BLaER1 (cell line): Measurements from ENCODE around the gene ALPK3.
"Not testable (repeated sequence)": the region's sequence is repeated elsewhere in the genome, so short reads cannot be mapped to it uniquely, and the experiment has no call there.

ENCODE experiments used
- H3K27ac ChIP-seq: shearing (Covaris generic); formaldehyde crosslinking; 2 replicates; pipeline ENCODE4 v1.8.1; 2022
- H3K27me3 ChIP-seq: shearing (Covaris generic); formaldehyde crosslinking; 2 replicates; pipeline ENCODE4 v1.8.1; 2022
- H3K36me3 ChIP-seq: shearing (Covaris generic); formaldehyde crosslinking; 2 replicates; pipeline ENCODE4 v1.8.1; 2022
- H3K4me1 ChIP-seq: shearing (Covaris generic); formaldehyde crosslinking; 2 replicates; pipeline ENCODE4 v1.8.1; 2022
- H3K4me2 ChIP-seq: shearing (Covaris generic); formaldehyde crosslinking; 2 replicates; pipeline ENCODE4 v1.8.1; 2022
- H3K4me3 ChIP-seq: shearing (Covaris generic); formaldehyde crosslinking; 2 replicates; pipeline ENCODE4 v1.8.1; 2022
- H3K9ac ChIP-seq: shearing (Covaris generic); formaldehyde crosslinking; 2 replicates; pipeline ENCODE4 v1.8.1; 2022
- H3K9me3 ChIP-seq: shearing (Covaris generic); formaldehyde crosslinking; 2 replicates; pipeline ENCODE4 v1.8.1; 2022
- H4K20me1 ChIP-seq: shearing (Covaris generic); formaldehyde crosslinking; 2 replicates; pipeline ENCODE4 v1.8.1; 2022
- Cebpa-rat ChIP-seq: shearing (Covaris generic); IDR thresholded peaks from 2 replicates; pipeline ENCODE4 v1.8.1; 2022

Gene ALPK3

GRCh38 chr15:84836844-84837243 lies 19.7 kb downstream of the ALPK3 start:
- Histone ChIP-seq H3K27ac (no peak overlapping the region), H3K36me3 (no peaks in the 10 kb centered on the region), H3K4me3 (no peak overlapping the region)

GRCh38 chr15:84839714-84840113 lies 22.6 kb downstream of the ALPK3 start:
- no peak for TF ChIP-seq Cebpa-rat
- H3K27ac ChIP-seq, result no peak overlapping the region
- no peak overlapping the region for H3K4me3 ChIP-seq
- H3K27me3 ChIP-seq, result no peaks in the 10 kb centered on the region
- no peaks in the 10 kb centered on the region for H3K36me3 ChIP-seq
- H3K9ac ChIP-seq, result no peak overlapping the region
- peaks cover 22% of the 10 kb centered on the region; the same call in 1 of the 2 replicates for H3K4me1 ChIP-seq
- H3K9me3 ChIP-seq, result no peaks in the 10 kb centered on the region
- no peak overlapping the region for H3K4me2 ChIP-seq
- H4K20me1 ChIP-seq, result no peaks in the 10 kb centered on the region

More at GRCh38 chr15:84836844-84837243, 19.7 kb downstream of the ALPK3 start:
- Histone ChIP-seq H3K9ac (no peak overlapping the region), H3K9me3 (no peaks in the 10 kb centered on the region), H4K20me1 (no peaks in the 10 kb centered on the region), H3K27me3 (no peaks in the 10 kb centered on the region), H3K4me1 (peaks cover 22% of the 10 kb centered on the region; the same call in 1 of the 2 replicates), H3K4me2 (no peak overlapping the region)
- TF ChIP-seq Cebpa-rat, result no peak

- H3K9me3 ChIP-seq, result no peaks in the 10 kb centered on the region
Measured at GRCh38 chr15:84840255-84840654, 23.1 kb downstream of the ALPK3 start.

GRCh38 chr15:84840741-84841429 lies 23.7 kb downstream of the ALPK3 start:
- H3K4me3 ChIP-seq, result no peak overlapping the region
- H3K9me3 ChIP-seq, result no peaks in the 10 kb centered on the region
- H3K36me3 ChIP-seq, result no peaks in the 10 kb centered on the region
- no peak overlapping the region for H3K9ac ChIP-seq
- no peak for TF ChIP-seq Cebpa-rat
- H3K27ac ChIP-seq, result peak overlapping the region; percentile 30; the same call in 1 of the 2 replicates
- no peaks in the 10 kb centered on the region for H4K20me1 ChIP-seq
- H3K4me1 ChIP-seq, result peaks cover 22% of the 10 kb centered on the region; the same call in 1 of the 2 replicates
- peak overlapping the region; percentile 32 for H3K4me2 ChIP-seq
- H3K27me3 ChIP-seq, result no peaks in the 10 kb centered on the region

More at GRCh38 chr15:84840255-84840654, 23.1 kb downstream of the ALPK3 start:
- Histone ChIP-seq H3K27ac (peak overlapping the region; percentile 30; the same call in 1 of the 2 replicates), H3K4me2 (peak overlapping the region; percentile 32), H3K9ac (no peak overlapping the region), H4K20me1 (no peaks in the 10 kb centered on the region), H3K36me3 (no peaks in the 10 kb centered on the region), H3K4me3 (no peak overlapping the region), H3K4me1 (peaks cover 22% of the 10 kb centered on the region; the same call in 1 of the 2 replicates), H3K27me3 (no peaks in the 10 kb centered on the region)
- no peak for TF ChIP-seq Cebpa-rat

- no peak for TF ChIP-seq Cebpa-rat
- no peaks in the 10 kb centered on the region for H4K20me1 ChIP-seq
Measured at GRCh38 chr15:84842781-84843180, 25.6 kb downstream of the ALPK3 start.

GRCh38 chr15:84844964-84845363 lies 27.8 kb downstream of the ALPK3 start:
- Histone ChIP-seq H3K4me2 (no peak overlapping the region), H3K36me3 (no peaks in the 10 kb centered on the region), H3K4me1 (peaks cover 13% of the 10 kb centered on the region; the same call in 1 of the 2 replicates), H3K27me3 (no peaks in the 10 kb centered on the region), H3K9ac (no peak overlapping the region), H4K20me1 (no peaks in the 10 kb centered on the region), H3K9me3 (peaks cover 17% of the 10 kb centered on the region), H3K4me3 (no peak overlapping the region), H3K27ac (no peak overlapping the region)
- TF ChIP-seq Cebpa-rat, result no peak

More at GRCh38 chr15:84842781-84843180, 25.6 kb downstream of the ALPK3 start:
- H3K36me3 ChIP-seq, result no peaks in the 10 kb centered on the region
- no peak overlapping the region for H3K27ac ChIP-seq
- peaks cover 18% of the 10 kb centered on the region; the same call in 1 of the 2 replicates for H3K4me1 ChIP-seq
- peaks cover 16% of the 10 kb centered on the region for H3K9me3 ChIP-seq
- no peak overlapping the region for H3K9ac ChIP-seq
- no peak overlapping the region for H3K4me3 ChIP-seq
- no peak overlapping the region for H3K4me2 ChIP-seq
- no peaks in the 10 kb centered on the region for H3K27me3 ChIP-seq

- H3K9me3 ChIP-seq, result peaks cover 17% of the 10 kb centered on the region
- not testable (repeated sequence) for H3K27ac ChIP-seq, H3K4me2 ChIP-seq
Measured at GRCh38 chr15:84845631-84846030, 28.5 kb downstream of the ALPK3 start.

GRCh38 chr15:84846269-84846668 lies 29.1 kb downstream of the ALPK3 start:
- H3K4me2 ChIP-seq, result no peak overlapping the region
- H3K4me3 ChIP-seq, result no peak overlapping the region
- no peak for TF ChIP-seq Cebpa-rat
- H3K9me3 ChIP-seq, result peaks cover 17% of the 10 kb centered on the region
- no peak overlapping the region for H3K9ac ChIP-seq
- H3K27me3 ChIP-seq, result no peaks in the 10 kb centered on the region
- no peaks in the 10 kb centered on the region for H3K36me3 ChIP-seq
- no peaks in the 10 kb centered on the region for H4K20me1 ChIP-seq
- H3K4me1 ChIP-seq, result no peaks in the 10 kb centered on the region
- no peak overlapping the region for H3K27ac ChIP-seq

More at GRCh38 chr15:84845631-84846030, 28.5 kb downstream of the ALPK3 start:
- not testable (repeated sequence) for H3K4me3 ChIP-seq, H3K4me1 ChIP-seq, H3K9ac ChIP-seq, H3K36me3 ChIP-seq, H4K20me1 ChIP-seq, H3K27me3 ChIP-seq

- Histone ChIP-seq H3K27me3 (no peaks in the 10 kb centered on the region), H4K20me1 (no peaks in the 10 kb centered on the region), H3K4me3 (no peak overlapping the region), H3K36me3 (no peaks in the 10 kb centered on the region), H3K4me2 (no peak overlapping the region), H3K4me1 (no peaks in the 10 kb centered on the region), H3K9ac (no peak overlapping the region), H3K9me3 (peaks cover 17% of the 10 kb centered on the region), H3K27ac (no peak overlapping the region)
- TF ChIP-seq Cebpa-rat, result no peak
Measured at GRCh38 chr15:84847382-84847781, 30.2 kb downstream of the ALPK3 start.

- no peaks in the 10 kb centered on the region for H3K27me3 ChIP-seq
- H3K4me3 ChIP-seq, result no peak overlapping the region
- no peaks in the 10 kb centered on the region for H3K4me1 ChIP-seq
- peaks cover 7% of the 10 kb centered on the region for H3K9me3 ChIP-seq
- H3K36me3 ChIP-seq, result no peaks in the 10 kb centered on the region
- no peak for TF ChIP-seq Cebpa-rat
- H3K4me2 ChIP-seq, result no peak overlapping the region
- no peaks in the 10 kb centered on the region for H4K20me1 ChIP-seq
- H3K9ac ChIP-seq, result no peak overlapping the region
- no peak overlapping the region for H3K27ac ChIP-seq
Measured at GRCh38 chr15:84852212-84852611, 35.1 kb downstream of the ALPK3 start.
